H1 (cell line): Measurements from ENCODE around the gene CALU. TPM values are rescaled to one million over a fixed set of nuclear protein-coding genes. Genes with fewer than 3 reads are reported as not detected.
A peak's percentile ranks its signal among the peaks of the same experiment; 100 is the strongest.

Experiments
- CTCF ChIA-PET: fragments of 300-600 bp; sonication (Branson Sonifier 250); formaldehyde crosslinking; loops from one replicate; lab custom pipeline; 2021; ENCODE audit not compliant: partially characterized antibody; lab: Charles Lee
- POLR2A ChIA-PET: fragments of 300-600 bp; sonication (Branson Sonifier 250); formaldehyde crosslinking; loops from one replicate; lab custom pipeline; 2021; ENCODE audit warnings: inconsistent platforms; ENCODE audit not compliant: partially characterized antibody; lab: Charles Lee
- DNase-seq, 2 experiments: peaks; one replicate each; pipeline versions ENCODE4 v3.0.0 to v3.0.0-alpha.2; 2010 to 2022; ENCODE audit warnings: low spot score in 2 of 2, low read depth in 1 of 2, mixed read lengths in 1 of 2
- FAIRE-seq: peaks from 2 replicates; lab custom pipeline; 2011; peaks lifted over from hg19 to GRCh38; lab: Jason Lieb, UNC
- H2AFZ ChIP-seq: 2 replicates; pipeline ENCODE4 v1.8.1; 2012; ENCODE audit warnings: low read length, inconsistent platforms
- H2AK5ac ChIP-seq: 2 replicates; pipeline ENCODE4 v1.6.1; 2013; ENCODE audit warnings: low read depth, low read length
- H2BK120ac ChIP-seq: replicated peaks from 2 replicates; pipeline ENCODE3; 2013; ENCODE audit warnings: low read depth, low read length, inconsistent platforms
- H2BK12ac ChIP-seq: 2 replicates; pipeline ENCODE4 v1.6.1; 2013; ENCODE audit warnings: low read depth, low read length
- H2BK15ac ChIP-seq: 2 replicates; pipeline ENCODE4 v1.6.1; 2013; ENCODE audit warnings: low read length
- H2BK20ac ChIP-seq: 2 replicates; pipeline ENCODE4 v1.6.1; 2013; ENCODE audit warnings: low read length
- H2BK5ac ChIP-seq: 2 replicates; pipeline ENCODE4 v1.6.1; 2013; ENCODE audit warnings: low read depth, low read length
- H3K14ac ChIP-seq: 2 replicates; pipeline ENCODE4 v1.6.1; 2013; ENCODE audit warnings: inconsistent platforms; ENCODE audit not compliant: insufficient read length
- H3K18ac ChIP-seq: 2 replicates; pipeline ENCODE4 v1.6.1; 2013; ENCODE audit warnings: low read length; ENCODE audit errors: extremely low read depth
- H3K23ac ChIP-seq: 2 replicates; pipeline ENCODE4 v1.6.1; 2013; ENCODE audit warnings: inconsistent platforms; ENCODE audit not compliant: insufficient read length
- H3K23me2 ChIP-seq: 2 replicates; pipeline ENCODE4 v1.6.1; 2013; ENCODE audit warnings: low read depth, low read length
- H3K27ac ChIP-seq: 2 replicates; pipeline ENCODE4 v1.6.1; 2011; ENCODE audit warnings: low read depth, low read length, inconsistent platforms
- H3K27me3 ChIP-seq, 4 experiments: replicated peaks in 1 of 4; 1 replicate in 1 of 4; 2 replicates in 3 of 4; pipeline versions ENCODE4 v1.6.1 to v1.8.1; 2011 to 2013; ENCODE audit warnings: low read length in 3 of 4, mild to moderate bottlenecking in 3 of 4, inconsistent platforms in 2 of 4, mixed read lengths in 2 of 4, moderate library complexity in 1 of 4; ENCODE audit not compliant: control insufficient read depth in 3 of 4, insufficient read depth in 3 of 4; ENCODE audit errors: extremely low read depth in 1 of 4
- H3K36me3 ChIP-seq, 4 experiments: 2 replicates each; pipeline versions ENCODE4 v1.6.1 to v1.8.1; 2011 to 2013; ENCODE audit warnings: mild to moderate bottlenecking in 4 of 4, low read length in 3 of 4, moderate library complexity in 2 of 4, control low read depth in 1 of 4, inconsistent platforms in 1 of 4; ENCODE audit not compliant: insufficient read depth in 4 of 4, control insufficient read depth in 2 of 4
- H3K4ac ChIP-seq: replicated peaks from 2 replicates; pipeline ENCODE3; 2013; ENCODE audit warnings: low read length, low read depth, mixed read lengths, inconsistent platforms; ENCODE audit not compliant: insufficient read length
- H3K4me1 ChIP-seq, 4 experiments: replicated peaks in 1 of 4; 1 replicate in 1 of 4; 2 replicates in 3 of 4; pipeline versions ENCODE4 v1.6.1 to v1.8.1; 2011 to 2013; ENCODE audit warnings: low read length in 3 of 4, inconsistent platforms in 2 of 4, mixed read lengths in 1 of 4; ENCODE audit not compliant: insufficient read depth in 4 of 4, control insufficient read depth in 3 of 4
- H3K4me2 ChIP-seq, 2 experiments: 2 replicates each; pipeline versions ENCODE4 v1.6.1 to v1.8.1; 2011 to 2013; ENCODE audit warnings: low read depth in 2 of 2, low read length in 2 of 2, control low read depth in 1 of 2, inconsistent platforms in 1 of 2, mild to moderate bottlenecking in 1 of 2; ENCODE audit not compliant: insufficient read depth in 1 of 2
- H3K4me3 ChIP-seq, 4 experiments: fragments of 200-600, 300-600 bp in 1 of 4; sonication (generic), shearing (Covaris generic), sonication (Bioruptor Twin) in 1 of 4; 2 replicates each; pipeline versions ENCODE4 v1.5.1 to v1.8.1; 2011 to 2016; ENCODE audit warnings: low read length in 4 of 4, low read depth in 3 of 4, control low read depth in 2 of 4, inconsistent platforms in 2 of 4, mild to moderate bottlenecking in 2 of 4, mixed read lengths in 1 of 4, moderate library complexity in 1 of 4; ENCODE audit not compliant: insufficient read depth in 2 of 4; ENCODE audit errors: extremely low read depth in 1 of 4
- H3K56ac ChIP-seq: replicated peaks from 2 replicates; pipeline ENCODE3; 2013; ENCODE audit warnings: low read depth, mild to moderate bottlenecking, mixed read lengths, low read length, inconsistent platforms; ENCODE audit not compliant: insufficient read length
- H3K79me1 ChIP-seq: 2 replicates; pipeline ENCODE4 v1.6.1; 2013; ENCODE audit warnings: low read depth, low read length, control low read depth
- H3K79me2 ChIP-seq, 2 experiments: 2 replicates each; pipeline versions ENCODE4 v1.6.1 to v1.8.1; 2012 to 2013; ENCODE audit warnings: low read length in 2 of 2, mild to moderate bottlenecking in 2 of 2, inconsistent platforms in 1 of 2; ENCODE audit not compliant: insufficient read depth in 2 of 2, control insufficient read depth in 1 of 2
- H3K9ac ChIP-seq, 4 experiments: replicated peaks in 1 of 4; 1 replicate in 1 of 4; 2 replicates in 3 of 4; pipeline versions ENCODE4 v1.6.1 to v1.8.1; 2011 to 2013; ENCODE audit warnings: low read depth in 3 of 4, low read length in 3 of 4, control low read depth in 2 of 4, mild to moderate bottlenecking in 2 of 4, moderate library complexity in 2 of 4, inconsistent platforms in 1 of 4; ENCODE audit errors: extremely low read depth in 1 of 4
- H3K9me3 ChIP-seq, 2 experiments: 2 replicates each; pipeline versions ENCODE4 v1.6.1 to v1.8.1; 2012 to 2013; ENCODE audit warnings: mild to moderate bottlenecking in 2 of 2, moderate library complexity in 2 of 2, control low read depth in 1 of 2, inconsistent platforms in 1 of 2, low read depth in 1 of 2, low read length in 1 of 2, mixed read lengths in 1 of 2; ENCODE audit not compliant: insufficient read depth in 2 of 2
- H4K20me1 ChIP-seq, 2 experiments: replicated peaks in 1 of 2; 2 replicates each; pipeline versions ENCODE3 to v1.8.1; 2011 to 2013; ENCODE audit warnings: inconsistent platforms in 2 of 2, low read length in 2 of 2, mild to moderate bottlenecking in 1 of 2; ENCODE audit not compliant: insufficient read depth in 2 of 2, control insufficient read depth in 1 of 2
- H4K5ac ChIP-seq: 2 replicates; pipeline ENCODE4 v1.6.1; 2013; ENCODE audit warnings: low read length, low read depth, mixed read lengths, inconsistent platforms; ENCODE audit not compliant: insufficient read length
- H4K8ac ChIP-seq: 2 replicates; pipeline ENCODE4 v1.8.0; 2013; ENCODE audit warnings: mild to moderate bottlenecking, moderate library complexity, low read length, inconsistent platforms; ENCODE audit not compliant: insufficient read depth; ENCODE audit errors: extremely low read depth
- H4K91ac ChIP-seq: replicated peaks from 2 replicates; pipeline ENCODE3; 2013; ENCODE audit warnings: low read length, mixed read lengths, inconsistent platforms; ENCODE audit not compliant: insufficient read length
- RBBP5 ChIP-seq: IDR thresholded peaks from 2 replicates; pipeline ENCODE4 v1.7.1; 2012; ENCODE audit warnings: low read depth, mild to moderate bottlenecking, inconsistent platforms, low read length, moderate library complexity, borderline replicate concordance
- RXRA ChIP-seq: IDR thresholded peaks from 2 replicates; pipeline ENCODE4 v1.6.1; 2011; ENCODE audit warnings: low read depth, mild to moderate bottlenecking, low read length, moderate library complexity; ENCODE audit not compliant: insufficient read depth
- WGBS, 2 experiments: shearing (Covaris generic) in 1 of 2; methylation state at CpG; one replicate each; pipeline versions ENCODE4 v1.1.6 to v1.1.7; 2013 to 2015; ENCODE audit warnings: low lambda C conversion rate in 2 of 2, mixed read lengths in 2 of 2, inconsistent platforms in 1 of 2, low coverage in 1 of 2, missing lambda C conversion rate in 1 of 2; ENCODE audit not compliant: insufficient replicate concordance in 2 of 2, insufficient coverage in 1 of 2, insufficient read length in 1 of 2; ENCODE audit errors: extremely low coverage in 1 of 2, missing lambda C conversion rate in 1 of 2; 5-methylcytosine and 5-hydroxymethylcytosine counted together
- polyA plus RNA-seq, 7 experiments: library from polyadenylated mRNA; depleted of rRNA in 3 of 7; stranded (reverse) in 5 of 7; unstranded in 2 of 7; fragments of >200 nt in 5 of 7; fragments of 200-250 nt in 2 of 7; gene quantifications; 1 replicate in 5 of 7; 2 replicates in 1 of 7; 4 replicates in 1 of 7; pipeline versions ENCODE4 v1.2.1 to v1.2.3, GENCODE V29; 2011 to 2013; ENCODE audit warnings: missing spikeins in 2 of 7, mixed read lengths in 2 of 7
- total RNA-seq: library from RNA; stranded (reverse); fragmentation: NEBNext Ultra II Directional; extraction: Animal tissue kit (Norgen Biotek cat#: 25700); gene quantifications from 2 replicates; pipeline ENCODE4 v1.2.1, GENCODE V29; 2021

The CALU gene
- total and polyA plus RNA-seq, 2 of the 8 experiments (the other 6 are each of a cell fraction or from before 2014, with no cell fraction given), result 67.2 to 170 TPM

GRCh38 chr7:128740996-128741395, 1.8 kb downstream of the CALU start:
- Histone ChIP-seq H3K79me1 (no peaks in the 10 kb centered on the region; the same call in 1 of the 2 replicates), H3K36me3 (no peaks in the 10 kb centered on the region; a peak in 2 of 8 replicates), H3K4me2 (peak overlapping the region; percentile 77 to 83), H3K14ac (no peak overlapping the region), H2BK5ac (no peak overlapping the region), H3K27me3 (peaks cover 0 to 1% (median 0%) of the 10 kb centered on the region in 4 experiments; a peak in 2 of 7 replicates), H2BK15ac (no peak overlapping the region), H2BK20ac (no peak overlapping the region), H3K4ac (no peak overlapping the region), H3K4me3 (peak overlapping the region in 3 of 4 experiments; percentile 92 to 96 (median 94); a peak in 3 of 8 replicates), H3K9me3 (no peaks in the 10 kb centered on the region), H2BK12ac (no peak overlapping the region), H3K9ac (peak overlapping the region in 1 of 4 experiments; percentile 28; a peak in 1 of 7 replicates), H2AFZ (no peak overlapping the region), H2AK5ac (no peak overlapping the region), H3K27ac (no peak overlapping the region), H3K79me2 (peaks cover 52 to 68% of the 10 kb centered on the region in 2 experiments), H3K23me2 (peaks cover 7% of the 10 kb centered on the region), H2BK120ac (no peak overlapping the region), H4K8ac (no peak overlapping the region), H3K4me1 (peaks cover 0 to 5% (median 2%) of the 10 kb centered on the region in 4 experiments; a peak in 3 of 7 replicates), H3K18ac (no peak overlapping the region), H4K91ac (no peak overlapping the region), H3K56ac (no peak overlapping the region), H3K23ac (no peak overlapping the region)
- ChIA-PET POLR2A (interaction anchor here (1.2 to 1.9 kb wide), 8 partner anchors 8 to 91 kb away, joined by 3 to 6 read pairs (median 4); no protein-coding TSS in a partner anchor), CTCF (interaction anchor here (1.4 to 1.8 kb wide), 2 partner anchors 9 to 44 kb away, joined by 5 to 7 read pairs; no protein-coding TSS in a partner anchor)
- no peak for FAIRE-seq
- DNase-seq, result no peak
- TF ChIP-seq RBBP5 (no peak), RXRA (no peak)
- TF ChIP-seq, all 59 proteins: peak for 0
- Histone ChIP-seq H4K5ac (no peak overlapping the region), H4K20me1 (peaks cover 18 to 26% of the 10 kb centered on the region in 2 experiments)
- WGBS, 2 experiments, result 79% methylated on average over 3 of the region's 3 CpGs; no CpG with 5 or more reads in 1 of the 2 experiments
